A673 (cell line): ENCODE data around the gene NOM1.

Experiments used
- EZH2 ChIP-seq: fragments of 200-600 bp; sonication (generic); IDR thresholded peaks from 2 replicates; pipeline ENCODE4 v1.6.1; 2017; ENCODE audit warnings: borderline replicate concordance, low read depth, mild to moderate bottlenecking, mixed read lengths, antibody characterized with exemption, low read length; ENCODE audit not compliant: poor library complexity, severe bottlenecking
- TF ChIP-seq, protein P1 (sequence below): fragments of 300-800, 200-600 bp; sonication (generic); conservative IDR thresholded peaks from 2 replicates; pipeline ENCODE4 v1.5.1; 2017; ENCODE audit warnings: low read depth, mild to moderate bottlenecking, antibody characterized with exemption, low read length, moderate library complexity, mixed read lengths

DNA sequence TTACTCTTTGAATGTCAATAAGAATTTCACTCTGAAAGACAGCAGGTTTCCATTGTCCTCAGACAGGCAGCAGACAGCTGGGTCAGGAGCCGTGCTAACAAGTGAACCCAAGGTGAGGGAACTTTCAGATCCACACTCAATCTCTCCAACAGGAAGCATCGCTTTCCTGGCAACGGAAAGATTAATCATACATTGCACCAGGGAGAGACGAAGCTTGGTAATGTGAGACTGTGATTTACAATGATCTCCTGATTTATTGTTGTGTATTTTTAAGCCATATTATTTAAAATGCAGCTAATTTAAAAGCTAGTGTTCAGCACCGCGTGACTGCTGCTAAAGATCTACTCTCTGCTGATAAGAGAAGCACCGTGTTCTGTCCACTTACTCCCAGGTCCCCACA, 17.5 kb upstream of the NOM1 start:
- TF ChIP-seq, protein P1, sequence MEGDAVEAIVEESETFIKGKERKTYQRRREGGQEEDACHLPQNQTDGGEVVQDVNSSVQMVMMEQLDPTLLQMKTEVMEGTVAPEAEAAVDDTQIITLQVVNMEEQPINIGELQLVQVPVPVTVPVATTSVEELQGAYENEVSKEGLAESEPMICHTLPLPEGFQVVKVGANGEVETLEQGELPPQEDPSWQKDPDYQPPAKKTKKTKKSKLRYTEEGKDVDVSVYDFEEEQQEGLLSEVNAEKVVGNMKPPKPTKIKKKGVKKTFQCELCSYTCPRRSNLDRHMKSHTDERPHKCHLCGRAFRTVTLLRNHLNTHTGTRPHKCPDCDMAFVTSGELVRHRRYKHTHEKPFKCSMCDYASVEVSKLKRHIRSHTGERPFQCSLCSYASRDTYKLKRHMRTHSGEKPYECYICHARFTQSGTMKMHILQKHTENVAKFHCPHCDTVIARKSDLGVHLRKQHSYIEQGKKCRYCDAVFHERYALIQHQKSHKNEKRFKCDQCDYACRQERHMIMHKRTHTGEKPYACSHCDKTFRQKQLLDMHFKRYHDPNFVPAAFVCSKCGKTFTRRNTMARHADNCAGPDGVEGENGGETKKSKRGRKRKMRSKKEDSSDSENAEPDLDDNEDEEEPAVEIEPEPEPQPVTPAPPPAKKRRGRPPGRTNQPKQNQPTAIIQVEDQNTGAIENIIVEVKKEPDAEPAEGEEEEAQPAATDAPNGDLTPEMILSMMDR, result no peak
- no peak for TF ChIP-seq EZH2
